IPS-11a (cell line): ENCODE results near the gene SPEF2.

Source experiments
- H3K4me3 ChIP-seq: one replicate; pipeline ENCODE4 v1.5.1; 2013; ENCODE audit warnings: low read depth, low read length, control low read depth

SPEF2 gene

GRCh38 chr5:35777358-35778087 lies 159.9 kb downstream of the SPEF2 start:
- no peak overlapping the region for H3K4me3 ChIP-seq

GRCh38 chr5:35778259-35778769 lies 160.7 kb downstream of the SPEF2 start:
- H3K4me3 ChIP-seq = no peak overlapping the region

DNA sequence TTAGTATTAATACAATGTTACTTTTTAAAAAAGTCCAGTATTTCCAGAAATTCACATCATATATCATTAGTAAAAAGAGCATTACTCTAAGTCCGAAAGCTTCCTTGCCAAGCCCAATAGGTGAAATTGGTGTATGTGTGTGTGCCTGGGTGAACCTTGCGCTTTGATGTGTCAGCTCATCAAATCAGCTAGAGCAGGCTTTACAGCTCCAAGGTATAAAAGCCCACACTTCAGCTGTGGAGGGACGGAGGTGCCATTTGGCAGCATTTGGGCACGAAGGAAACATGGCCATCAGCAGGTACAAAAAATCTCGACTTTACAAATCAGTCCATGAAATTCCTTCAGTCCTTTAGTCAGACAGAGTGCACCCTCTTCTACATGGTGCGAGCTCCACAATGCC lies 162.6 kb downstream of the SPEF2 start:
- H3K4me3 ChIP-seq = no peak overlapping the region

DNA sequence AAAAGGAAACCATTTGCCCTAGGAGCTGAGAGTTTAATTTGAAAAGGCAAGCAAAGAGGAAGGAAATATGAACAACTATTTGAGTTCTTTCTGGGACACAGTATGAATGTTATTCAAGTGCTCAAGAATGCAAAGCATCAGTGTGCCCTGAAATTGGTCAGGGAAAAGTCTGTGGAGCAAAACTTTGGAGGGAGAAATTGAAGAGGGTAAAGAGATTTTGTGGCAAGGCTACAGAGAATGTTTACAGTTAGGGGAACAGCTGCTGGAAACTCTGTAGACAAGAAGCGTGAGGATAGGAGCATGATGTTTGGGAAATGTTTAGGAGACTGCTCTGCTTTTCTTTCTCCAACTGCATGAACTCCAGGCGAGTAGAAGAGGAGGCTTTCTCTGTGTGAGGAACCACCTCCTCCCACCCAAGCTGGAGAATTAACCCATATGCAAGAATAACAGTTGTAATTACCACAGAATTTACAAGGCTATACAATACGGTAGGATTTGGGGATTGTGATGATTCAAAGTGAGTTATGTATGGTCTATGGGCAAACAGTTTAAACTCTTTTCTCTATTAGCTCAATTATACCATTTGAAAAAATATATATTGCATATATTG lies 163.6 kb downstream of the SPEF2 start:
- no peak overlapping the region for H3K4me3 ChIP-seq

DNA sequence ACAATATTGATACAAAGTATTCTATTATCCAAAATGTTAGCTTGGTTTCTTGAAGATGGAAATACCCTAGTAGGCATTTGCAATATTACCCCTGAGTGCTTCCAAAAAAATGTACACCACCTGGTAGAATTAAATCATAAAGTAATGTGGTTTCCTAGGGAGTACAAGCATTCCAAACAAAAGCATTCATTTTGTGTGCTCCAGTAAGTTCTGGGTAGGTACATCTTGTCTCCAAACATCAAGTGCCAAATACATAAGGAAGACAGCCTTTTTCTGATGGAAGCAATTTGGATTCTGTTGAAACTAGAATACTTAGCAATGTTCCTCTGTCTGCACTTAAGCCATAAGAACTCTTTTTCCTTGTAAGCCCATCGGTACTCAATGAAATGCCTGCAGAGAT lies 165.9 kb downstream of the SPEF2 start:
- no peak overlapping the region for H3K4me3 ChIP-seq

- no peak overlapping the region for H3K4me3 ChIP-seq
Measured at GRCh38 chr5:35785601-35786085, 168.0 kb downstream of the SPEF2 start.

DNA sequence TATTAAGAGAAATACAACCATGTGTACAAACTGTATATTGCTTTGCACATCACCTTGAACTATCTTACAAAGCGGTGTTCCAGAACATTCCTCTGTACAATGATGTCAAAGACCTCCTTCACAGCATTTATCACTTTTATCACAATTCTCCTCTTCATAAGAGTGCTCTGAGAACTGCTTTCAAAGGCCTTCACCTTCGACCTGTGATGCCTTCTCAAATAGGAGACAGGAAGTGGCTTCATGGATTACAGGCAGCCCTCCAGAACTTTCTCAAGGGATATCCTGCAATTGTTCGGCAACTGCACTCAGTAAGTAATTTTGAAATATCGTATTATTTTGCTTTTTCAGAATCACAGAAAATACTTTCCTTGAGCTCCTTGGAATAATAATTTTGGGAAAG lies 171.1 kb downstream of the SPEF2 start:
- H3K4me3 ChIP-seq = no peak overlapping the region

DNA sequence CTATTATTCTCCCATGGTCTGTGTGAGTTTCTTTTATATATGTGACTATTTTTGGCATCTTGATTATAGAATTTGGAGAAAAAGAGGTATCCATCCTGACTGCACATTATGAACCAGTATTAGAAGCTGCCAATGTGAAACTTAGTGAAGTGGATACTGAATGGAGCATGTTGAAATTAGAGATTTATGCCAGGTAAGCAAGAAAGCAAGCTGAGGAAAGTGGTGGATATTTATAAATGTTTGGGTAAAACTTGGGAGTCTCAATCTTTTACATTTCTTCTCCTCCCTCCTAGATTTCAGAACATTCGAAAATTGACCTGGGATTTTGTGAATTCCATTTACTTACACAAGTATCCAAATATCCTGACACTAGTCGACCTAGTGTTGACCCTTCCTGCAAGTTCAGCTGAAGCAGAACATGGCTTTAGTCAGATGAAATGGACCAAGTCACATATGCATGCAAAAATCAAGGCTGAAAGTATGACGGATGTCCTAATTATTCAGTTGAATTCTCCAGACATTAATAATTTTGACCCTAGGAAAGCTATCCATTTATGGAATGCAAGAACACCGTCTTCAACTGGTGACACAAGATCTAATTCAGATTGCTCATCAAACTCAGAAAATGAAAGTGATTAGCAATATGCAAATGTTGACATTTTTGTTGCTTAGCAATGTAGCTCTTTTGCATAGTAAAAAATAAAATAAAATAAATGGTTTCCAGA lies 172.2 kb downstream of the SPEF2 start:
- H3K4me3 ChIP-seq = no peak overlapping the region

- no peak overlapping the region for H3K4me3 ChIP-seq
Measured at GRCh38 chr5:35790457-35790822, 172.8 kb downstream of the SPEF2 start.

DNA sequence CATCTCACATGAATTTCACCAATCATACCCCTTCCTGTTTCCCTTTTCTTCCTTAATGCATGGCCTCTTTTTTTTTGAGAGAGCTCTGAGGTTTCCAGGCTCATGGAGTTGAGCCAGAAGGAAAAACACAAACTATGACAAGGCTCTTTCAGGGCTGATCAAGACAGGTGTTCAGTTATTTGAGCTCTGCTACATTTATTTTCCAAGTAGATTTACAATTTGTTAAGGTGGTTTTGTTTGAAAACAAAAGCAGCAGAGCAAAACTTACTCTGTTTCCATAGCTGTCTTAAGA lies 176.6 kb downstream of the SPEF2 start:
- H3K4me3 ChIP-seq = no peak overlapping the region

GRCh38 chr5:35794684-35795375 lies 177.2 kb downstream of the SPEF2 start:
- H3K4me3 ChIP-seq = no peak overlapping the region

DNA sequence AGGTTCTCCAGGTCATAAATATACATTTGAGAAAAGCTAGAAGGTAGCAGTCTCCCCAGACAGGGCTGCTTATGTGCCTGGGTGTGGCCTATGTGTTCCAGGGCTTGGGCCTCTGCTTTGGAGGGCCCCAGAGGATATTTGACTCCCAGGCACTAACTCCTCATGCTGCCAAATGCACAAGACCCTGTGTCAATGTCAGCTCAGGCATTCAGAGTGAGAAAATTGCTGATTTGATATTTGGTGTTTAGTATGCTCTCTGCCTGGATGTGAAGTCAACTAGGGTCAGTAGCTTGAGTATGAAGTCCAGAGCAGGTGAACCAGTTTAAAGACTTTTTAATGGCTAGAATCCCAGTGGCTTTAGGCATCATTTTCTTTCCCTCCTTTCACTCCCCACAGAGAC lies 181.5 kb downstream of the SPEF2 start:
- H3K4me3 ChIP-seq = no peak overlapping the region

- no peak overlapping the region for H3K4me3 ChIP-seq
Measured at GRCh38 chr5:35799753-35800152, 182.1 kb downstream of the SPEF2 start.

- no peak overlapping the region for H3K4me3 ChIP-seq
Measured at GRCh38 chr5:35803191-35803651, 185.6 kb downstream of the SPEF2 start.

DNA sequence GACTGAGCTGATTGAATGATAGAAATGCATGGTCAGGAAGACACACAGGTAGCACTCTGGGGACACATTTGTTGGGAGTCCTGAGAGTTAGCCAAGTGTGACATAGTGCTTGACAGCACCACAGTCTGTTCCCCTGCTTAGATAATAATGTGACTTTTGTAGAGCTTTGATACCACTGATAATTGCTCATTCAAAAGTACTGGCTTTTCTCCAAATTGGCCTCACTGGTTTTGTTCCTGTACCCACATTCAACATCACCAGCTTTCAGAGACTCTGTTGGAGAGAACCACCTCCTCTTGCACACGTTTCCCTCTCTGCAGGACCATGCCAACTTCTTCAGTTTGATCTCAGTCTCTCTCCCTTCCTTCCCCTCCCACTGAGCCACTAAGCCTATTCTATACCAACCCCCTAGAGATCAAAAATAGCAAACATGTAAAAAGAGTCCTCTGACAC lies 186.6 kb downstream of the SPEF2 start:
- no peak overlapping the region for H3K4me3 ChIP-seq

GRCh38 chr5:35804841-35805240 lies 187.2 kb downstream of the SPEF2 start:
- no peak overlapping the region for H3K4me3 ChIP-seq

DNA sequence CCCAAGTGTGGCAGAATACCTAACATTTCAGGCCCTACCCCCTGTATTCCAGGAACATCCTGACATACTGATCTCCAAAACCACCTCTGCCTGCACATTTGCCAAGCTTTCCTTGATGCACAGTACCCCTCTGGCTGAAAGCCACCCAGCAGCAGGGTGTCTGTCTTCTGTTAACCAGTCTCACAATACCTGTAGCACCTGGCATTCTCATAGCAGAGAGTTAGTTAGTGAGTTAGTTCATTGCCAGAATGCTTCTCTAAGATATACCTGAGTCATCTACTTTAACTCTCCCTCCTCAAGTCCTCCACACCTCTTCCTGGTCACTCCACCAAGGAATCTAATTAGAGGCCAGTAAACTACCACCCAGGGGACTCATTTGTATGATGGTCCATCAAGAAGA lies 192.9 kb downstream of the SPEF2 start:
- H3K4me3 ChIP-seq = no peak overlapping the region

GRCh38 chr5:35811108-35811741 lies 193.6 kb downstream of the SPEF2 start:
- no peak overlapping the region for H3K4me3 ChIP-seq

GRCh38 chr5:35813521-35813920 lies 195.9 kb downstream of the SPEF2 start:
- no peak overlapping the region for H3K4me3 ChIP-seq

GRCh38 chr5:35815089-35815936 lies 197.7 kb downstream of the SPEF2 start:
- no peak overlapping the region for H3K4me3 ChIP-seq
